ENCODE results near the gene ORAI1.
A peak's percentile ranks its signal among the peaks of the same experiment; 100 is the strongest.

The ORAI1 gene

GRCh38 chr12:121595520-121595919 is 30.8 kb upstream of the ORAI1 start:
- no peak overlapping the region for H3K4me3 ChIP-seq (ENCODE audit: low read depth, low read length)
- CTCF ChIA-PET, result interaction anchor here (0.6 to 1.2 kb wide), 2 partner anchors 27 to 89 kb away, joined by 3 to 4 read pairs; no protein-coding TSS in a partner anchor
- TF ChIP-seq ZBTB17 (tag by site-specific recombination; IDR thresholded peaks at IDR 0.05) (peak; percentile 80), ZNF366 (tag by site-specific recombination; conservative IDR thresholded peaks at IDR 0.05) (no peak), ZFP3 (tag by site-specific recombination; IDR thresholded peaks at IDR 0.05; ENCODE audit: low read depth) (no peak)

DNA sequence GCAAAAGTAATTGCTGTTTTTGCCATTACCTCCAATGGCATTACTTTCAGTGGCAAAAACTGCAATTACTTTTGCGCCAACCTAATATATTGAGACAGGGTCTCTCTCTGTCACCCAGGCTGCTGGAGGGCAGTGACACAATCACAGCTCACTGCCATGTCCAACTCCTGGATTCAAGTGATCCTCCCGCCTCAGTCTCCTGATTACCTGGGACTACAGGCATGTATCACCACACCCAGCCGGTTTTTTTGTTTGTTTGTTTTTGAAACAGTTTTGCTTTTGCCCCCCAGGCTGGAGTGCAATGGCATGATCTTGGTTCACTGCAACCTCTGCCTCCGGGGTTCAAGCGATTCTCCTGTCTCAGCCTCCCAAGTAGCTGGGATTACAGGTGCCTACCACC is 29.8 kb upstream of the ORAI1 start:
- no peak overlapping the region for H3K4me3 ChIP-seq (ENCODE audit: low read depth, low read length)
- TF ChIP-seq ZNF132 (tag by site-specific recombination; IDR thresholded peaks at IDR 0.05; ENCODE audit: borderline replicate concordance), result no peak
- no peak for TF ChIP-seq ZSCAN5A (tag by site-specific recombination; IDR thresholded peaks at IDR 0.05)
- no peak for TF ChIP-seq ZNF621 (tag by site-specific recombination; IDR thresholded peaks at IDR 0.05)
- TF ChIP-seq, protein P1, sequence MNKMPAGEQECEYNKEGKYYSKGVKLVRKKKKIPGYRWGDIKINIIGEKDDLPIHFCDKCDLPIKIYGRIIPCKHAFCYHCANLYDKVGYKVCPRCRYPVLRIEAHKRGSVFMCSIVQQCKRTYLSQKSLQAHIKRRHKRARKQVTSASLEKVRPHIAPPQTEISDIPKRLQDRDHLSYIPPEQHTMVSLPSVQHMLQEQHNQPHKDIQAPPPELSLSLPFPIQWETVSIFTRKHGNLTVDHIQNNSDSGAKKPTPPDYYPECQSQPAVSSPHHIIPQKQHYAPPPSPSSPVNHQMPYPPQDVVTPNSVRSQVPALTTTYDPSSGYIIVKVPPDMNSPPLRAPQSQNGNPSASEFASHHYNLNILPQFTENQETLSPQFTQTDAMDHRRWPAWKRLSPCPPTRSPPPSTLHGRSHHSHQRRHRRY (tag by site-specific recombination; IDR thresholded peaks at IDR 0.05), result no peak
- TF ChIP-seq KLF16 (tag by site-specific recombination; IDR thresholded peaks at IDR 0.05), result no peak
- CTCF ChIA-PET, result interaction anchor here (1.0 kb wide), 1 partner anchor 29 kb away, joined by 5 read pairs; no protein-coding TSS in a partner anchor
- peaks cover 0 to 4% of the 10 kb centered on the region in 2 experiments; a peak in 2 of 3 replicates for H3K36me3 ChIP-seq (ENCODE audit: control insufficient read depth in 2 of 2, insufficient read depth in 1 of 2, low read length in 2 of 2)
- POLR2A ChIA-PET, result no interaction called here
- H3K9me3 ChIP-seq (ENCODE audit: control insufficient read depth, insufficient read depth, low read depth, low read length), result no peaks in the 10 kb centered on the region
- no peaks in the 10 kb centered on the region for H3K4me1 ChIP-seq (ENCODE audit: control insufficient read depth, insufficient read depth, low read length)
- no peak overlapping the region for H3K27ac ChIP-seq (ENCODE audit: extremely low read depth, low read depth, low read length)

More at GRCh38 chr12:121595520-121595919, 30.8 kb upstream of the ORAI1 start:
- Histone ChIP-seq H3K27ac (ENCODE audit: extremely low read depth, low read depth, low read length) (no peak overlapping the region), H3K9me3 (ENCODE audit: control insufficient read depth, insufficient read depth, low read depth, low read length) (no peaks in the 10 kb centered on the region), H3K4me1 (ENCODE audit: control insufficient read depth, insufficient read depth, low read length) (no peaks in the 10 kb centered on the region; the same call in 1 of the 2 replicates), H3K36me3 (ENCODE audit: control insufficient read depth in 2 of 2, insufficient read depth in 1 of 2, low read length in 2 of 2) (peaks cover 0 to 4% of the 10 kb centered on the region in 2 experiments; a peak in 2 of 3 replicates)
- POLR2A ChIA-PET, result no interaction called here

GRCh38 chr12:121600702-121601336 is 25.5 kb upstream of the ORAI1 start:
- TF ChIP-seq ZNF664 (tag by site-specific recombination; IDR thresholded peaks at IDR 0.05) (0 out of 2 replicates have a peak, but pooled peaks have one; percentile 17), BCL11B (tag by site-specific recombination; IDR thresholded peaks at IDR 0.05; ENCODE audit: low read depth) (no peak)
- CTCF ChIA-PET, result interaction anchor here (0.6 to 2.1 kb wide), 4 partner anchors 18 to 194 kb away, joined by 3 to 8 read pairs (median 4); no protein-coding TSS in a partner anchor
- Histone ChIP-seq H3K4me3 (ENCODE audit: low read depth, low read length) (no peak overlapping the region), H3K4me1 (ENCODE audit: control insufficient read depth, insufficient read depth, low read length) (no peaks in the 10 kb centered on the region), H3K9me3 (ENCODE audit: control insufficient read depth, insufficient read depth, low read depth, low read length) (no peaks in the 10 kb centered on the region), H3K27ac (ENCODE audit: extremely low read depth, low read depth, low read length) (no peak overlapping the region), H3K36me3 (ENCODE audit: control insufficient read depth in 2 of 2, insufficient read depth in 1 of 2, low read length in 2 of 2) (no peaks in the 10 kb centered on the region)
- POLR2A ChIA-PET, result interaction anchor here (0.6 kb wide), 1 partner anchor 1144 kb away, joined by 3 read pairs; no protein-coding TSS in a partner anchor

DNA sequence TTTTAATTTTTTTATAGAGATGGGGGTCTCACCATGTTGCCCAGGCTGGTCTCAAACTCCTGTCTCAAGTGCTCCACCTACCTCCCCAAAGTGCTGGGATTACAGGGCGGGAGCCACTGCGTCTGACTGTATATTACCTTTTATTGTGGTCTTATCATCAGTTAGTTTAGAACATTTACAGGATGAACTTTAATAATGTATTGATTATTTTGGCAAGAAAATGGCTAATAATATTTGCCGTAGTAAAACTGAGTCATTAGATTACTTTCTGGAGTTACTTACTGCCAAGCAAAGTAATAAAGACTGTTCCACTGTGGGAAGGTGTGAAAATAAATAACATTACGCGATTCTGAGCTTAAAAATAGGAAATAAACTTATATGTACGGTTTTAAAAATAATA is 23.6 kb upstream of the ORAI1 start:
- Histone ChIP-seq H3K27ac (ENCODE audit: extremely low read depth, low read depth, low read length) (no peak overlapping the region), H3K36me3 (ENCODE audit: control insufficient read depth in 2 of 2, insufficient read depth in 1 of 2, low read length in 2 of 2) (no peaks in the 10 kb centered on the region), H3K9me3 (ENCODE audit: control insufficient read depth, insufficient read depth, low read depth, low read length) (no peaks in the 10 kb centered on the region), H3K4me3 (ENCODE audit: low read depth, low read length) (no peak overlapping the region), H3K4me1 (ENCODE audit: control insufficient read depth, insufficient read depth, low read length) (no peaks in the 10 kb centered on the region)
- POLR2A ChIA-PET, result no interaction called here
- CTCF ChIA-PET, result interaction anchor here (0.9 to 2.1 kb wide), 2 partner anchors 50 to 51 kb away, joined by 4 to 8 read pairs; no protein-coding TSS in a partner anchor
- TF ChIP-seq SP2 (tag by site-specific recombination; IDR thresholded peaks at IDR 0.05) (no peak), ZNF518A (tag by site-specific recombination; conservative IDR thresholded peaks at IDR 0.05; ENCODE audit: low read depth) (no peak), ZNF132 (tag by site-specific recombination; IDR thresholded peaks at IDR 0.05; ENCODE audit: borderline replicate concordance) (no peak), ZNF677 (tag by site-specific recombination; IDR thresholded peaks at IDR 0.05) (no peak), ZNF548 (tag by site-specific recombination; IDR thresholded peaks at IDR 0.05) (no peak), GLIS2 (tag by site-specific recombination; IDR thresholded peaks at IDR 0.05) (no peak)

All from HEK293 (cell line).